HAP-1 (cell line): ENCODE data around the gene GALNT18.

ENCODE experiments used
- DNase-seq, 2 experiments: peaks; one replicate each; pipeline ENCODE4 v3.0.0-alpha.2; 2016 to 2020; ENCODE audit warnings: low spot score in 2 of 2
- H3K27me3 ChIP-seq: fragments of 250-450 bp; sonication (Bioruptor Pico); 2 replicates; pipeline ENCODE4 v1.5.1; 2020; ENCODE audit warnings: low read depth, mild to moderate bottlenecking, moderate library complexity
- H3K36me3 ChIP-seq: fragments of 250-450 bp; sonication (Bioruptor Pico); replicated peaks from 2 replicates; pipeline ENCODE4 v1.5.1; 2020; ENCODE audit warnings: mild to moderate bottlenecking
- H3K4me1 ChIP-seq: fragments of 250-450 bp; sonication (Bioruptor Pico); 2 replicates; pipeline ENCODE4 v1.5.1; 2020; ENCODE audit warnings: mild to moderate bottlenecking
- H3K4me3 ChIP-seq: fragments of 250-450 bp; sonication (Bioruptor Pico); 2 replicates; pipeline ENCODE4 v1.5.1; 2020; ENCODE audit warnings: mild to moderate bottlenecking, moderate library complexity
- H3K9me3 ChIP-seq: fragments of 250-450 bp; sonication (Bioruptor Pico); 2 replicates; pipeline ENCODE4 v1.5.1; 2020; ENCODE audit warnings: mild to moderate bottlenecking, moderate library complexity
- in situ Hi-C: fragments of 300-500 bp; cut with MboI; formaldehyde crosslinking; loops from 3 replicates; pipeline ENCODE4 v1.14.3; 2020; ENCODE audit warnings: low sequenced_read_pairs, inconsistent platforms, mixed read lengths

Gene GALNT18

GRCh38 chr11:11313902-11314692, 307.7 kb downstream of the GALNT18 start:
- H3K36me3 ChIP-seq, result no peaks in the 10 kb centered on the region
- H3K27me3 ChIP-seq, result no peaks in the 10 kb centered on the region
- no peaks in the 10 kb centered on the region for H3K4me1 ChIP-seq
- no peak for DNase-seq
- H3K4me3 ChIP-seq, result no peak overlapping the region
- in situ Hi-C loops, result no loop called here
- no peaks in the 10 kb centered on the region for H3K9me3 ChIP-seq

GRCh38 chr11:11313426-11313825, 308.4 kb downstream of the GALNT18 start:
- no peaks in the 10 kb centered on the region for H3K36me3 ChIP-seq
- no peak overlapping the region for H3K4me3 ChIP-seq
- in situ Hi-C loops, result no loop called here
- H3K9me3 ChIP-seq, result no peaks in the 10 kb centered on the region
- H3K4me1 ChIP-seq, result no peaks in the 10 kb centered on the region
- H3K27me3 ChIP-seq, result no peaks in the 10 kb centered on the region
- DNase-seq, result no peak

GRCh38 chr11:11312738-11313137, 309.1 kb downstream of the GALNT18 start:
- Histone ChIP-seq H3K4me3 (no peak overlapping the region), H3K4me1 (no peaks in the 10 kb centered on the region), H3K9me3 (no peaks in the 10 kb centered on the region), H3K36me3 (no peaks in the 10 kb centered on the region), H3K27me3 (no peaks in the 10 kb centered on the region)
- in situ Hi-C loops, result no loop called here
- no peak for DNase-seq

GRCh38 chr11:11311169-11311568, 310.6 kb downstream of the GALNT18 start:
- Histone ChIP-seq H3K27me3 (no peaks in the 10 kb centered on the region), H3K9me3 (no peaks in the 10 kb centered on the region), H3K36me3 (no peaks in the 10 kb centered on the region), H3K4me3 (no peak overlapping the region), H3K4me1 (no peaks in the 10 kb centered on the region)
- no peak for DNase-seq
- in situ Hi-C loops, result no loop called here

GRCh38 chr11:11309906-11310305, 311.9 kb downstream of the GALNT18 start:
- Histone ChIP-seq H3K4me3 (no peak overlapping the region), H3K27me3 (no peaks in the 10 kb centered on the region), H3K4me1 (no peaks in the 10 kb centered on the region), H3K36me3 (no peaks in the 10 kb centered on the region), H3K9me3 (no peaks in the 10 kb centered on the region)
- in situ Hi-C loops, result no loop called here
- DNase-seq, result no peak

GRCh38 chr11:11308249-11308648, 313.6 kb downstream of the GALNT18 start:
- Histone ChIP-seq H3K36me3 (no peaks in the 10 kb centered on the region), H3K9me3 (no peaks in the 10 kb centered on the region), H3K4me1 (no peaks in the 10 kb centered on the region), H3K4me3 (no peak overlapping the region), H3K27me3 (no peaks in the 10 kb centered on the region)
- in situ Hi-C loops, result no loop called here
- DNase-seq, result no peak

- H3K4me1 ChIP-seq, result no peaks in the 10 kb centered on the region
- no peak overlapping the region for H3K4me3 ChIP-seq
- in situ Hi-C loops, result no loop called here
- no peaks in the 10 kb centered on the region for H3K27me3 ChIP-seq
- H3K9me3 ChIP-seq, result no peaks in the 10 kb centered on the region
- no peaks in the 10 kb centered on the region for H3K36me3 ChIP-seq
- no peak for DNase-seq
These were observed 314.9 kb downstream of the GALNT18 start for GRCh38 chr11:11306855-11307254.

- no peaks in the 10 kb centered on the region for H3K36me3 ChIP-seq
- H3K4me1 ChIP-seq, result no peaks in the 10 kb centered on the region
- no peak for DNase-seq
- no peaks in the 10 kb centered on the region for H3K9me3 ChIP-seq
- in situ Hi-C loops, result no loop called here
- no peak overlapping the region for H3K4me3 ChIP-seq
- H3K27me3 ChIP-seq, result no peaks in the 10 kb centered on the region
These were observed 317.3 kb downstream of the GALNT18 start for GRCh38 chr11:11304550-11304949.

GRCh38 chr11:11302565-11302964, 319.2 kb downstream of the GALNT18 start:
- H3K4me1 ChIP-seq, result no peaks in the 10 kb centered on the region
- no peaks in the 10 kb centered on the region for H3K36me3 ChIP-seq
- in situ Hi-C loops, result no loop called here
- H3K4me3 ChIP-seq, result no peak overlapping the region
- no peaks in the 10 kb centered on the region for H3K27me3 ChIP-seq
- no peaks in the 10 kb centered on the region for H3K9me3 ChIP-seq
- no peak for DNase-seq

- in situ Hi-C loops, result no loop called here
- Histone ChIP-seq H3K9me3 (no peaks in the 10 kb centered on the region), H3K4me3 (no peak overlapping the region), H3K36me3 (no peaks in the 10 kb centered on the region), H3K4me1 (no peaks in the 10 kb centered on the region), H3K27me3 (no peaks in the 10 kb centered on the region)
- DNase-seq, result no peak
These were observed 320.6 kb downstream of the GALNT18 start for GRCh38 chr11:11301212-11301611.

- no peaks in the 10 kb centered on the region for H3K4me1 ChIP-seq
- in situ Hi-C loops, result no loop called here
- H3K27me3 ChIP-seq, result no peaks in the 10 kb centered on the region
- H3K9me3 ChIP-seq, result no peaks in the 10 kb centered on the region
- H3K4me3 ChIP-seq, result no peak overlapping the region
- H3K36me3 ChIP-seq, result no peaks in the 10 kb centered on the region
- no peak for DNase-seq
These were observed 324.2 kb downstream of the GALNT18 start for GRCh38 chr11:11297578-11297977.

- Histone ChIP-seq H3K4me3 (no peak overlapping the region), H3K27me3 (no peaks in the 10 kb centered on the region), H3K9me3 (no peaks in the 10 kb centered on the region), H3K4me1 (no peaks in the 10 kb centered on the region), H3K36me3 (no peaks in the 10 kb centered on the region)
- no peak for DNase-seq
- in situ Hi-C loops, result no loop called here
These were observed 325.4 kb downstream of the GALNT18 start for GRCh38 chr11:11296434-11296833.

- H3K4me1 ChIP-seq, result no peaks in the 10 kb centered on the region
- no peaks in the 10 kb centered on the region for H3K36me3 ChIP-seq
- H3K4me3 ChIP-seq, result no peak overlapping the region
- in situ Hi-C loops, result no loop called here
- no peak for DNase-seq
- H3K9me3 ChIP-seq, result no peaks in the 10 kb centered on the region
- H3K27me3 ChIP-seq, result no peaks in the 10 kb centered on the region
These were observed 327.3 kb downstream of the GALNT18 start for GRCh38 chr11:11294551-11294855.

- no peak overlapping the region for H3K4me3 ChIP-seq
- H3K27me3 ChIP-seq, result no peaks in the 10 kb centered on the region
- no peaks in the 10 kb centered on the region for H3K36me3 ChIP-seq
- no peaks in the 10 kb centered on the region for H3K9me3 ChIP-seq
- DNase-seq, result no peak
- no peaks in the 10 kb centered on the region for H3K4me1 ChIP-seq
- in situ Hi-C loops, result no loop called here
These were observed 327.8 kb downstream of the GALNT18 start for GRCh38 chr11:11293798-11294550.
